KMS-11 (cell line): Measurements from ENCODE around the gene SMAD3.

Experiments used
- H2AFZ ChIP-seq: fragments of 200-600 bp; sonication (generic); 2 replicates; pipeline ENCODE4 v1.6.1; 2016; ENCODE audit warnings: antibody characterized with exemption, mixed run types, low read depth
- H3K27ac ChIP-seq: fragments of 200-600 bp; sonication (generic); 2 replicates; pipeline ENCODE4 v1.6.1; 2016; ENCODE audit warnings: mild to moderate bottlenecking, mixed run types
- H3K27me3 ChIP-seq: fragments of 200-600 bp; sonication (generic); 2 replicates; pipeline ENCODE4 v1.6.1; 2017; ENCODE audit warnings: mild to moderate bottlenecking, low read depth, mixed run types, moderate library complexity; ENCODE audit not compliant: insufficient read depth
- H3K36me3 ChIP-seq: fragments of 200-600 bp; sonication (generic); 2 replicates; pipeline ENCODE4 v1.6.1; 2017; ENCODE audit warnings: mild to moderate bottlenecking, mixed run types; ENCODE audit not compliant: insufficient read depth
- H3K4me1 ChIP-seq: fragments of 200-600 bp; sonication (generic); 2 replicates; pipeline ENCODE4 v1.6.1; 2016; ENCODE audit warnings: mild to moderate bottlenecking, low read depth, mixed run types; ENCODE audit not compliant: poor library complexity, severe bottlenecking
- H3K4me2 ChIP-seq: fragments of 200-600 bp; sonication (generic); 2 replicates; pipeline ENCODE4 v1.7.0; 2016; ENCODE audit warnings: mild to moderate bottlenecking, mixed run types
- H3K4me3 ChIP-seq: fragments of 200-600 bp; sonication (generic); IDR thresholded peaks from 2 replicates; pipeline ENCODE4 v1.6.1; 2017; ENCODE audit warnings: low read depth, low read length, mixed read lengths; ENCODE audit not compliant: insufficient read depth
- H3K79me2 ChIP-seq: fragments of 200-600 bp; sonication (generic); 2 replicates; pipeline ENCODE4 v1.6.1; 2016; ENCODE audit warnings: low read depth, mixed run types; ENCODE audit not compliant: insufficient read depth
- H3K9ac ChIP-seq: fragments of 200-600 bp; sonication (generic); 2 replicates; pipeline ENCODE4 v1.6.1; 2016; ENCODE audit warnings: mild to moderate bottlenecking, mixed run types
- H4K20me1 ChIP-seq: fragments of 200-600 bp; sonication (generic); 2 replicates; pipeline ENCODE4 v1.6.1; 2016; ENCODE audit warnings: mild to moderate bottlenecking, mixed run types; ENCODE audit not compliant: insufficient read depth
- CTCF ChIP-seq: fragments of 200-600 bp; sonication (generic); conservative IDR thresholded peaks from 2 replicates; pipeline ENCODE4 v1.6.1; 2017; ENCODE audit warnings: low read depth, mild to moderate bottlenecking, antibody characterized with exemption, low read length, moderate library complexity, mixed read lengths

Gene SMAD3

GRCh38 chr15:67037694-67038093 lies 27.7 kb upstream of the SMAD3 start:
- Histone ChIP-seq H4K20me1 (no peaks in the 10 kb centered on the region), H3K79me2 (no peaks in the 10 kb centered on the region), H3K4me3 (no peak overlapping the region), H3K27ac (0 out of 2 replicates have a peak overlapping the region, but pooled peaks have one; percentile 6), H2AFZ (no peak overlapping the region), H3K9ac (no peak overlapping the region), H3K4me1 (peaks cover 49% of the 10 kb centered on the region), H3K27me3 (no peaks in the 10 kb centered on the region), H3K4me2 (peak overlapping the region; percentile 27), H3K36me3 (no peaks in the 10 kb centered on the region)
- TF ChIP-seq CTCF: no peak

GRCh38 chr15:67038736-67039135 lies 26.7 kb upstream of the SMAD3 start:
- H3K27ac ChIP-seq: no peak overlapping the region
- no peak overlapping the region for H2AFZ ChIP-seq
- H4K20me1 ChIP-seq: no peaks in the 10 kb centered on the region
- no peak for TF ChIP-seq CTCF
- no peak overlapping the region for H3K4me2 ChIP-seq
- peaks cover 49% of the 10 kb centered on the region for H3K4me1 ChIP-seq
- H3K9ac ChIP-seq: no peak overlapping the region
- no peaks in the 10 kb centered on the region for H3K36me3 ChIP-seq
- H3K79me2 ChIP-seq: no peaks in the 10 kb centered on the region
- H3K27me3 ChIP-seq: no peaks in the 10 kb centered on the region
- no peak overlapping the region for H3K4me3 ChIP-seq

GRCh38 chr15:67039384-67040075 lies 25.9 kb upstream of the SMAD3 start:
- Histone ChIP-seq H3K79me2 (no peaks in the 10 kb centered on the region), H4K20me1 (no peaks in the 10 kb centered on the region), H3K4me1 (peaks cover 45% of the 10 kb centered on the region), H2AFZ (no peak overlapping the region), H3K36me3 (no peaks in the 10 kb centered on the region), H3K4me2 (no peak overlapping the region), H3K27ac (no peak overlapping the region), H3K9ac (no peak overlapping the region), H3K27me3 (no peaks in the 10 kb centered on the region), H3K4me3 (no peak overlapping the region)
- no peak for TF ChIP-seq CTCF

- Histone ChIP-seq H3K4me3 (no peak overlapping the region), H3K27me3 (no peaks in the 10 kb centered on the region), H3K4me2 (no peak overlapping the region), H2AFZ (no peak overlapping the region), H3K4me1 (peaks cover 39% of the 10 kb centered on the region), H3K9ac (no peak overlapping the region), H3K36me3 (no peaks in the 10 kb centered on the region), H4K20me1 (no peaks in the 10 kb centered on the region), H3K27ac (no peak overlapping the region), H3K79me2 (no peaks in the 10 kb centered on the region)
- no peak for TF ChIP-seq CTCF
These were observed 25.1 kb upstream of the SMAD3 start for GRCh38 chr15:67040277-67040676.
